SK-N-MC (cell line): ENCODE measurements around the gene SLC9B2.

Experiments used
- EZH2 ChIP-seq: fragments of 200-600 bp; sonication (generic); IDR thresholded peaks from one replicate; pipeline ENCODE4 v1.6.1; 2017; ENCODE audit warnings: antibody characterized with exemption
- POLR2AphosphoS5 ChIP-seq: IDR thresholded peaks from 2 replicates; pipeline ENCODE4 v1.6.1; 2012; ENCODE audit warnings: mild to moderate bottlenecking, low read depth, low read length, borderline replicate concordance

- no peak for TF ChIP-seq POLR2AphosphoS5
- TF ChIP-seq EZH2, result no peak
Measured at GRCh38 chr4:103073792-103074438, 2.6 kb downstream of the SLC9B2 start.
